ENCODE data around the gene AHDC1. TPM values are rescaled to one million over a fixed set of nuclear protein-coding genes. Genes with fewer than 3 reads are reported as not detected.
"Not testable (repeated sequence)": the region's sequence is repeated elsewhere in the genome, so short reads cannot be mapped to it uniquely, and the experiment has no call there.

AHDC1 gene
- polyA plus RNA-seq, 1 donor = 19.5 TPM

DNA sequence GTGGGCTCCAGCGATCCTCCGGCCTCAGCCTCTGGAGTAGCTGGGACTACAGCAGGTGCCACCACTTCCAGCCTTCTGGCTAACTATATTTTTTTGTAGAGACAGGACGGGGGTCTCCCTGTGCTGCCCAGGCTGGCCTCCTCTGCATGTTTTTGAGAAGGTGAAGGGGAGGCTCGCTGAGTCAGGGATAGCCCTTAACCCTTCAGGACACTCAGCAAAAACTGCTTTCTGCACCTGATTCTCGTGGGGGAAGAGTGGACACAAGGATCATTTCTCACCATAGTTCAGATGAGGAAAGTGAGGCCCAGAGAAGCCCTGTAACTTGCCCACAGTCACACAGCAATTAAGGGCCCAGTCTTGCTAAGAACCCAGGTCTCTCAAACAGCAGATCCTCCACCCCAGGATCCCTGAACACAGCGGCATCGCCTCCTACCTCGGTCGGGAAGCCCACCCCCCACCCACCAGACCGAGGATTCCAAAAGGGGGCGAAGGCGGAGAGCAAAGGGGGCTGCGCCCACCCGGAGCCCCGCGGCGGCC, 29.8 kb upstream of the AHDC1 start:
- Histone ChIP-seq H3K4me3 (ENCODE audit: low read length) (no peak overlapping the region), H3K27me3 (ENCODE audit: control insufficient read depth, insufficient read depth, low read length) (peaks cover 49% of the 10 kb centered on the region), H3K27ac (ENCODE audit: low read length) (no peak overlapping the region), H3K4me1 (ENCODE audit: control insufficient read depth, insufficient read depth, low read length) (peaks cover 5% of the 10 kb centered on the region), H3K9me3 (ENCODE audit: control insufficient read depth, low read depth, low read length) (no peaks in the 10 kb centered on the region), H3K36me3 (ENCODE audit: control insufficient read depth, insufficient read depth, low read length) (no peaks in the 10 kb centered on the region)
- no CpG with 5 or more reads among the region's 17 CpGs for WGBS (ENCODE audit: insufficient coverage, low lambda C conversion rate)
- DNase-seq = no peak

DNA sequence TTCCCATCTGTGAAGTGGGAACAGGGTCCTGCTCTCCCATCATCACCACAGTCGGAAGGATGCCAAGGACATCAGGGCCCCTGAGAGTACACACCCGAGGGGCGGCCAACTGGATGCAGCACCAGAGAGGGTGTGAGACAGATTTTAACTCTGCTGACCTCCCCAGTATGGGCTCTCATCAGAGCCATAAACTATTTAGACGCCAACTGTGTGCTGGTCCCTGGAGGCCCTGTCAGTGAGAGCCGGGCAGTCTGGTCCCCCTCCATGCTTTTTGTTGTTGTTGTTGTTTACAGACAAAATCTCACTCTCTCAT, 29.3 kb upstream of the AHDC1 start:
- H3K36me3 ChIP-seq (ENCODE audit: control insufficient read depth, insufficient read depth, low read length) = no peaks in the 10 kb centered on the region
- H3K27me3 ChIP-seq (ENCODE audit: control insufficient read depth, insufficient read depth, low read length) = peaks cover 51% of the 10 kb centered on the region
- H3K9me3 ChIP-seq (ENCODE audit: control insufficient read depth, low read depth, low read length) = no peaks in the 10 kb centered on the region
- no peak overlapping the region for H3K4me3 ChIP-seq (ENCODE audit: low read length)
- no peak for DNase-seq
- no CpG with 5 or more reads among the region's 5 CpGs for WGBS (ENCODE audit: insufficient coverage, low lambda C conversion rate)
- H3K4me1 ChIP-seq (ENCODE audit: control insufficient read depth, insufficient read depth, low read length) = peaks cover 5% of the 10 kb centered on the region
- H3K27ac ChIP-seq (ENCODE audit: low read length) = no peak overlapping the region

DNA sequence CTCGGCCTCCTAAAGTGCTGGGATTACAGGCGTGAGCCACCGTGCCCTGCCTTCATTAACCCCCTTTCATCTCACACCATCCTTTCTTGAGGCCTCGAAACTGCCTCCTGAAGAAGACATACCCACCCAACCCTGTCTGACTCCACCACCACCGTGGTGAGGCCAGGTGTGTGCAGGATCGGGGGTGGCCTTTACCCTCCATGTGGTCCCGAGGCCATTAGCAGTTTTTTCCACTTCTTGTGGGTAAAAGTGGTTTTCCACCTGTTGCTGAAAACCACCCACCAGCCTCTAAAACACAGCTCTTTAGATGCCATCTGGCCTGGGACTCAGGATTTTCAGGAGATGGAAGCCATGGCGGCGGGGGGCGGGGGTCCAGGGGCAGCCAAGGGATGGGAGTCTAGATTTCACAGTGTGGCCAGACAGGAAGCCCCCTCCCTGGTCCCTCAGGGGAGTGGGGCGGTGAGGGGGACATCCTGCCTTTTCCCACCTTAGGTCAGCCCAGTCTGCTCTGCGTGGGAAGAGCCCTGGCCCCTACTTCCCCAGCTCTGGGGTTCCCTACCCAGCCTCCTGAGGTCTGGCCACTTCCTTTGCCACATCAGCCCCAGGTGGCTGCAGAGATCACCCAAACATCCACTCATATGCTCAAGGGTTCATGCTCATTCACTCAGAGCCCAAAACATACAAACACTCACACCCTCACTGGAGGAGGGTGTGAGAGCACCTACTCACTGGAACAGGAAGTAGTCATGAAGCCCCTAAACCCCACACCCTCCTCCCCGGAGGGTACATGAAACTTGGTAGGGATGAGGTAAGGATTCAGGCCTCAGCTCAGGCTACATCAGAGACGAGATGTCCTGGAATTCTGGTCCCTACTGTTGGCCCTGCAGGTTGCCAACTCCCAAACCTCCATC, 28.7 kb upstream of the AHDC1 start:
- Histone ChIP-seq H3K27me3 (ENCODE audit: control insufficient read depth, insufficient read depth, low read length) (peaks cover 51% of the 10 kb centered on the region), H3K27ac (ENCODE audit: low read length) (no peak overlapping the region), H3K4me3 (ENCODE audit: low read length) (no peak overlapping the region), H3K36me3 (ENCODE audit: control insufficient read depth, insufficient read depth, low read length) (no peaks in the 10 kb centered on the region), H3K9me3 (ENCODE audit: control insufficient read depth, low read depth, low read length) (no peaks in the 10 kb centered on the region), H3K4me1 (ENCODE audit: control insufficient read depth, insufficient read depth, low read length) (peaks cover 5% of the 10 kb centered on the region)
- WGBS (ENCODE audit: insufficient coverage, low lambda C conversion rate) = no CpG with 5 or more reads among the region's 14 CpGs
- DNase-seq = no peak

DNA sequence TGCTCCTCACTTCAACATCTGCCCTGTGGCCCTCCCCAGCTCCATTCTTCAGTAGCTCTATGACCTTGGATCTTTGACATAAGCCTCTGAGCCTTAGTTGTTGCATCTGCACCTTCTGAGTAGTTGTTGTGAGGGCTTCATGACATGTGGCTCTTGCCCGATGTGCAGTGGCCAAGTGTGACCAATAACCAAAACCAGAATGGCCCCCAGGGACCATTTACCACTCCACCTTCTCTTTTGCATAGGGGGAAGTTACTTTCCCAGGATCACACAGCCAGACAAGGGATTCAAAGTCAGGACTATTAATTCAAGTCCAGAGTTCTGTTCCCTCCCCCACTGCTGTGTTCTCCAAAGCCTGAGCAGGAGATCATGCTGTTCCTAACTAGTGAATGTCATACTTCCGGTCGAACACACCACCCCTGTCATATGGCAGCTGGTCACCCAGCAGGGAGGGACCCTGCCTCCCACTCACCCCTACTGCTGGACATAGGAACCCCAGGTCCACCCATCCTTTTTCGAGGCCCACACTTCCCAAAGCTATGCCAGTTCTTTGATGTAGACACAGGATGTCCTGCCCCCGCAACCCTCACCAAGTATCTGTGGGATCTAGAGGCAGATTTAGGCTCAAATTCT, 27.0 kb upstream of the AHDC1 start:
- H3K4me1 ChIP-seq (ENCODE audit: control insufficient read depth, insufficient read depth, low read length) = peaks cover 10% of the 10 kb centered on the region
- H3K27me3 ChIP-seq (ENCODE audit: control insufficient read depth, insufficient read depth, low read length) = peaks cover 49% of the 10 kb centered on the region
- no peaks in the 10 kb centered on the region for H3K9me3 ChIP-seq (ENCODE audit: control insufficient read depth, low read depth, low read length)
- H3K27ac ChIP-seq (ENCODE audit: low read length) = no peak overlapping the region
- no peak for DNase-seq
- no CpG with 5 or more reads among the region's 5 CpGs for WGBS (ENCODE audit: insufficient coverage, low lambda C conversion rate)
- H3K36me3 ChIP-seq (ENCODE audit: control insufficient read depth, insufficient read depth, low read length) = no peaks in the 10 kb centered on the region
- no peak overlapping the region for H3K4me3 ChIP-seq (ENCODE audit: low read length)

DNA sequence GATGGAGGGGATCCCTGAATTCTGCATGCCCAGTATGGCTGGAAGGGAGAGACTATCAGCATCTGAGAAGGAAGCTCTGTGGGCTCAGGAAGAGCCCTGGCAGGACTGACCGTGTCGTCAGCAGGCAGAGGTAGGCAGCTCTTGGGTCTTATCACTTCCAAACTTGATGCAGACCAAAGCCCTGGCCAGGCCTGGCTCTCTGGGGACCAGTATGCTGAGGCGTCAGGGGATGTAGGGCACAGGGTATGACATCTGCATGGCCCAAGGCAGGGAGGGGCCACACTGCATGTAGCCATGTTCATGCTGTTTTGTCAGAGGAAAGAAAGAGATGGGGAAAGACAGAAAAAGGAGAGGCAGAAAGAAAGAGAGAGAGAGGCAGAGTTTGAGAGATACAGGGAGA, 24.8 kb upstream of the AHDC1 start:
- Histone ChIP-seq H3K27ac (ENCODE audit: low read length) (no peak overlapping the region), H3K9me3 (ENCODE audit: control insufficient read depth, low read depth, low read length) (no peaks in the 10 kb centered on the region), H3K4me1 (ENCODE audit: control insufficient read depth, insufficient read depth, low read length) (peaks cover 7% of the 10 kb centered on the region), H3K27me3 (ENCODE audit: control insufficient read depth, insufficient read depth, low read length) (peaks cover 27% of the 10 kb centered on the region), H3K36me3 (ENCODE audit: control insufficient read depth, insufficient read depth, low read length) (no peaks in the 10 kb centered on the region), H3K4me3 (ENCODE audit: low read length) (no peak overlapping the region)
- WGBS (ENCODE audit: insufficient coverage, low lambda C conversion rate) = no CpG with 5 or more reads among the region's 3 CpGs
- no peak for DNase-seq

DNA sequence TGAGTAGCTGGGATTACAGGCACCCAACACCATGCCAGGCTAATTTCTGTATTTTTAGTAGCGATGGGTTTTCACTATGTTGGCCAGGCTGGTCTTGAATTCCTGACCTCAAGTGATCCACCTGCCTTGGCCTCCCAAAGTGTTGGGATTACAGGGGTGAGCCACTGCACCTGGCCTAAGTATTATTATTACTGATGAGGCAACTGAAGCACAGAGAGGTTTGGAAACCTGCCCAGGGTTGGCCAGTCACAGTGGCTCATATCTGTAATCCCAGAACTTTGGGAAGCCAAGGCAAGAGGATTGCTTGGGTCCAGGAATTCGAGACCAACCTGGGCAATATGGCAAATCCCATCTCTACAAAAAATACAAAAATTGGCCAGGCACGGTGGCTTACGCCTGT, 23.8 kb upstream of the AHDC1 start:
- WGBS (ENCODE audit: insufficient coverage, low lambda C conversion rate) = no CpG with 5 or more reads among the region's 4 CpGs
- H3K27ac ChIP-seq (ENCODE audit: low read length); DNase-seq; H3K36me3 ChIP-seq (ENCODE audit: control insufficient read depth, insufficient read depth, low read length); H3K4me3 ChIP-seq (ENCODE audit: low read length); H3K9me3 ChIP-seq (ENCODE audit: control insufficient read depth, low read depth, low read length); H3K4me1 ChIP-seq (ENCODE audit: control insufficient read depth, insufficient read depth, low read length): not testable (repeated sequence)
- peaks cover 17% of the 10 kb centered on the region for H3K27me3 ChIP-seq (ENCODE audit: control insufficient read depth, insufficient read depth, low read length)

DNA sequence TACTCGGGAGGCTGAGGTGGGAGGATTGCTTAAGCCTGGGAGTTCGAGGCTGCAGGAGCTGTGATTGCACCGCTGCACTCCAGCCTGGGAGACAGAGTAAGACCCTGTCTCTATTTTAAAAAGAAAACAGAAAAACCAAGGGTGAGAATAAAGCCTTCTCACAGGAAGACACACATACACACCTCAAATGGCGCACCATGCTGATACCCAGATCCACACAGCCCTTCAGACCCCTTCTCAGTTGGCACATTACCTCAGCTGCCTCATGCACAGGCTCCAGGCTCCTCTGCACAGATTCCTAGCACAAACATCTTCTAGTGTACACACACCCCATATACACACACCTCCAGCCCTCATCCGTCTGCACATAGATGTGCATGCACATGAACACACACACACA, 23.1 kb upstream of the AHDC1 start:
- H3K9me3 ChIP-seq (ENCODE audit: control insufficient read depth, low read depth, low read length) = no peaks in the 10 kb centered on the region
- no peaks in the 10 kb centered on the region for H3K36me3 ChIP-seq (ENCODE audit: control insufficient read depth, insufficient read depth, low read length)
- H3K27me3 ChIP-seq (ENCODE audit: control insufficient read depth, insufficient read depth, low read length) = peaks cover 12% of the 10 kb centered on the region
- no peak for DNase-seq
- no peak overlapping the region for H3K4me3 ChIP-seq (ENCODE audit: low read length)
- whole genome bisulfite sequencing (ENCODE audit: insufficient coverage, low lambda C conversion rate) = no CpG with 5 or more reads among the region's 5 CpGs
- peaks cover 7% of the 10 kb centered on the region for H3K4me1 ChIP-seq (ENCODE audit: control insufficient read depth, insufficient read depth, low read length)
- no peak overlapping the region for H3K27ac ChIP-seq (ENCODE audit: low read length)

DNA sequence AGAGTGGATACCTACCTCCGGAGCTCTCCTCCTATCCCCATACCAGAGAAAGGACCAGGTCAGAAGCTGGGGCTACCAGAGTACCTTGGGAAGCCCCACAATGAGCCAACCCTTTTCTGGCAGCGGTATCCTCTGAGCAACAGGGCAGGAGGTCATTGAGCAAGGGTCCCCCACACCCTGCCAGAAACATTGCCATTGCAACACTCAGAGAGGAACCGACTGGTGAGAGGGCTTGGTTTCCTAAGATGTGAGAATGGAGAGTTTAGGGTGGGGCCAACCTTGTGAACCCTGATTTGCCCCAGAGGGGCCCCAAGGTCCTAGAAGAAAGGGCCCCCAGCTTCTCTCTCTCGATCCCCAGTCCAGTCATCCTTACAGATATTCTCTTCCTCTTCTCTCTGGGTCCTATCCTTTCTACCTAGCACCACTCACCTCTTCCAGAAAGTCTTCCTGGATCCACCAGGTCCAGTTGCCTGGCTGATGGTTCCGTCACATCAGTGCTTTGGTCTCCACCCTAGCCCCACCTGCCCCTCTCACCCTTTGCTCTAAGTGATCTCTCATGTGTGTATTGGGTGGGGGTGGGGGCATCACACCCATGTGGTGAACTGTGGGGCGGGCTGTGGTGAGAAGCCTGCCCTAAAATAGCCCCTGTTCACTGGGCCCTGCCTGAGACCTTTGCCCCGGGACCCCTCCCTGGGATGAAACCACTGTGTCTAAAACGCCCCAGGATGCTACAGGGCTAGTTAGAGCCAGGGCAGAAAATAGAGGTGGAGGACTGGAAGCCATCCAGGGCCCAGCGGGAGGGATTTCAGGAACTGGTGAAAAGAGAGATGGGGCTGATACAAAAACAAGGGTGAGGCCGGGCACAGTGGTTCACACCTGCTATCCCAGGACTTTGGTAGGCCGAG, 22.3 kb upstream of the AHDC1 start:
- peaks cover 7% of the 10 kb centered on the region for H3K4me1 ChIP-seq (ENCODE audit: control insufficient read depth, insufficient read depth, low read length)
- no CpG with 5 or more reads among the region's 11 CpGs for WGBS (ENCODE audit: insufficient coverage, low lambda C conversion rate)
- no peak overlapping the region for H3K27ac ChIP-seq (ENCODE audit: low read length)
- no peak overlapping the region for H3K4me3 ChIP-seq (ENCODE audit: low read length)
- H3K27me3 ChIP-seq (ENCODE audit: control insufficient read depth, insufficient read depth, low read length) = peaks cover 7% of the 10 kb centered on the region
- H3K9me3 ChIP-seq (ENCODE audit: control insufficient read depth, low read depth, low read length) = no peaks in the 10 kb centered on the region
- H3K36me3 ChIP-seq (ENCODE audit: control insufficient read depth, insufficient read depth, low read length) = no peaks in the 10 kb centered on the region
- peak in 1 of 2 donors; percentile 39 for DNase-seq

DNA sequence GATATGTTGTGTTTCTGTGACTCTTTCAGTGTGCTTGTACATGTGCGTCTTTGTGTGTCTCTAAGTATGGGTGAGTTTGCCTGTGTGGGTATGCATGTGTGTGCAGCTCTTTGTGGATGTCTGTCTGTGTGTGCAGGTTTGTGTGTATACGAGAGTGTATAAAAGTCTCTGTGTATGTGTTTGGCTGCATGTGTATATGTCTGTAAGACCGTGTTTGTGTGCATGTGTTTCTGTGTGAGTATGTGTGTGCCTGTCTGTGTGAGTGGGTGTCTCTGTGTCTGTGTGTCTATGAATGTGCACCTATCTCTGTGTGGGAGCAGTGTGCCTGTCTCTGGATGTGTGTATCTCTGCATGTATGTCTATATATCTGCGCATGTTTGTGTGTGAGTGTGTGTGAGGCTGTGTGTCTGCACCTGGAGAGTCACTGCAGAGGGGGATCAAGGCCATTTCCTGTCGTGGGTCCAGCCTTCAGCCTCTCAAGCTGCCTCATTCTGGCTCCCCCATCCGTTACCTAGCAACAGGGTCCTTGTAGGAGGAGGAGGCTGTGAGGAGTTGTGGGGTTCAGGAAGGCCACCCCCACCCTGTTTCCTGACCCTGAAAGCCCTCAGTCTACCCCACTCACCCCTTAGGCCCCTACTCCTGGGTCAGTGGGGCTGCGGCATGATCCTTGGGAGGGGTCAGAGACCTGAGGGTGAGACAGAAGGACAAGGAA, 20.7 kb upstream of the AHDC1 start:
- Histone ChIP-seq H3K4me3 (ENCODE audit: low read length) (no peak overlapping the region), H3K9me3 (ENCODE audit: control insufficient read depth, low read depth, low read length) (no peaks in the 10 kb centered on the region), H3K27me3 (ENCODE audit: control insufficient read depth, insufficient read depth, low read length) (peaks cover 3% of the 10 kb centered on the region), H3K27ac (ENCODE audit: low read length) (no peak overlapping the region), H3K4me1 (ENCODE audit: control insufficient read depth, insufficient read depth, low read length) (peaks cover 7% of the 10 kb centered on the region), H3K36me3 (ENCODE audit: control insufficient read depth, insufficient read depth, low read length) (no peaks in the 10 kb centered on the region)
- no peak for DNase-seq
- no CpG with 5 or more reads among the region's 7 CpGs for WGBS (ENCODE audit: insufficient coverage, low lambda C conversion rate)

All from large intestine (tissue), 3 donors.